WI38 (cell line): Measurements from ENCODE around the gene CCDC91.

Experiments used
- H3K4me3 ChIP-seq: 2 replicates; pipeline ENCODE4 v1.5.1; 2011; ENCODE audit warnings: low read depth, mild to moderate bottlenecking, control low read depth, low read length
- CTCF ChIP-seq: IDR thresholded peaks from 2 replicates; pipeline ENCODE4 v1.5.1; 2012; ENCODE audit warnings: low read depth, mild to moderate bottlenecking, control low read depth, low read length

CCDC91 gene

GRCh38 chr12:28568704-28569103, 378.4 kb downstream of the CCDC91 start:
- no peak overlapping the region for H3K4me3 ChIP-seq
- no peak for TF ChIP-seq CTCF

- no peak for TF ChIP-seq CTCF
- H3K4me3 ChIP-seq: no peak overlapping the region
Observed at GRCh38 chr12:28569698-28570411, 379.6 kb downstream of the CCDC91 start.

GRCh38 chr12:28570811-28571210, 380.6 kb downstream of the CCDC91 start:
- TF ChIP-seq CTCF: no peak
- H3K4me3 ChIP-seq: no peak overlapping the region

GRCh38 chr12:28574746-28575592, 384.7 kb downstream of the CCDC91 start:
- H3K4me3 ChIP-seq: no peak overlapping the region
- TF ChIP-seq CTCF: no peak

- no peak for TF ChIP-seq CTCF
- no peak overlapping the region for H3K4me3 ChIP-seq
Observed at GRCh38 chr12:28575593-28576205, 385.4 kb downstream of the CCDC91 start.

GRCh38 chr12:28578361-28578760, 388.1 kb downstream of the CCDC91 start:
- no peak for TF ChIP-seq CTCF
- H3K4me3 ChIP-seq: no peak overlapping the region
